Measurements from ENCODE around the gene ENAH. TPM values are rescaled to one million over a fixed set of nuclear protein-coding genes. Genes with fewer than 3 reads are reported as not detected.

Gene ENAH
- total RNA-seq, 1 experiment from 2014 or later, result 246 TPM

GRCh38 chr1:225450491-225451191, 202.3 kb downstream of the ENAH start:
- Histone ChIP-seq H3K9me3 (replicated peaks) (no peaks in the 10 kb centered on the region), H3K27me3 (peaks cover 4% of the 10 kb centered on the region; the same call in 1 of the 2 replicates), H3K27ac (no peak overlapping the region), H3K36me3 (no peaks in the 10 kb centered on the region), H3K4me3 (no peak overlapping the region), H3K4me1 (peaks cover 13% of the 10 kb centered on the region)
- no peak for DNase-seq

DNA sequence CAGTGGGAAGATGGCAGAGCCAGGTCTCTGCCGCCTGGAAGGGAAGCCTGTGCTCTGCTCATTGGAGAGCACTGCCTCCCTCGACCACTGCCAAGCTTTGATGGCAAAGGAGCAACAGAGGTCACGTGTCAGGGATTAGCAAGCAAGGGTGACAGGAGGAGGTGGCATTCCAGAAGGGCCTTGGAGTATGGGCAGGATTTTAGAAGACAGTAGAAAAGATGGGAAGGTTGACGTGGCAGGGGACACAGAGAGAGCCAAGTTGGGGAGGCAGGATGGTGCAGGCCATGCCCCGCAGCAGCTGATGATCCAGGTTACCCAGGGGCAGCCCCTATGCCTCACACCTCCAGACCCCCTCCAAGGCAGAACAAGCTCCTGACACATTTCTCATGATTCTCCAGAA, 203.1 kb downstream of the ENAH start:
- no peaks in the 10 kb centered on the region for H3K36me3 ChIP-seq
- no peak overlapping the region for H3K27ac ChIP-seq
- no peak for DNase-seq
- peaks cover 4% of the 10 kb centered on the region; the same call in 1 of the 2 replicates for H3K27me3 ChIP-seq
- peaks cover 15% of the 10 kb centered on the region for H3K4me1 ChIP-seq
- H3K9me3 ChIP-seq (replicated peaks), result no peaks in the 10 kb centered on the region
- H3K4me3 ChIP-seq, result no peak overlapping the region

DNA sequence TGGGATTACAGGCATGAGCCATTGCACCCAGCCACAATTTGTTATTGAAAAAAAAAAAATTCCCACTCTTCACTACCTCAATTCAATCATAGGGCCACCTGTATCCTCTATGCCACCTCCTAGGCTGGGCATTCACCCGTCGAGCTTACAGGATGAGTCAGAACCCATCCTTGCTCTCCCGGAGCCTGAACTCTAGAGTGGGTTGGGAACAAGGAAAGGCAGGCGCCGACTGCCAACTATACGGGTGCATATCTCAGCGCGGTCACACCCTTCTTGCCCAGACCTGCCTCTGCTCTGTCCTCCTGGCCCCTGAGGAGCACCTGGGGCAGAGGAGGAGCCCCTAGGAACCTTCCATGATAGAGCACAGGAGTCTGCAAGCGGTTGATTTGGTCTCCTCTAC, 203.7 kb downstream of the ENAH start:
- H3K36me3 ChIP-seq, result no peaks in the 10 kb centered on the region
- DNase-seq, result no peak
- peaks cover 10% of the 10 kb centered on the region for H3K4me1 ChIP-seq
- H3K27me3 ChIP-seq, result peaks cover 4% of the 10 kb centered on the region; the same call in 1 of the 2 replicates
- H3K9me3 ChIP-seq (replicated peaks), result no peaks in the 10 kb centered on the region
- no peak overlapping the region for H3K4me3 ChIP-seq
- no peak overlapping the region for H3K27ac ChIP-seq

DNA sequence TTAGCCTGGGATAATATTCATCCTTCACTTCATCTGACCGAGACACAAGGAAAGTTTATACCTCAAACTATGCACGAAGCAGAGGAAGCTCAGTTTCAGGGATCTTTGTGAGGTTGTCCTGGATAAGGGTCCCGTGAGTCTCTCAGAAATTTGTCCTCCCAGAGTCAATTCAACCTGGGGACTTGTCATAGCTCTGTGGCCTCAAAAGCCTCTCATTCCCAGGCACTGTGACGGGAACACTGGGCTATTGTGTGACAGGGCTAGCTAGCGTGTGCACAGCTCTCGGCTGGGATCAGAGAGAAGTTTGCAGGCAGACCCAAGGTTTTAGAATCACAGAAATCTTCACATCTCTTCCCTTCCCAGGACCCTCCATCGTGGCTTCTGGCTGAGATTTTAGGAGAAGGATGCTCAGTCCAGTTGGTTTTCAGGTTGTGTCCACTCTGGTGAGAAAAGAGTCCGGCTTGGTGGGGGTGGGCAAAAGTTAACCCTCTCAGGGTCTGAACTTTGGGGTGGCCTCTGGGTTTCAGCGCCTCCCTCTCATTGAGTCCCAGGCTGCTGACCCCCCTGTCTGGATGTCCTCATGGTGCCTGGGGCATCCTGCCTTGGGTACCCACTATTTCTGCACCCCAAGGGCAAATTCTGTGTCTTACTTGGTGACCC, 204.6 kb downstream of the ENAH start:
- Histone ChIP-seq H3K27ac (no peak overlapping the region), H3K27me3 (peaks cover 4% of the 10 kb centered on the region; the same call in 1 of the 2 replicates), H3K4me3 (no peak overlapping the region), H3K4me1 (peaks cover 7% of the 10 kb centered on the region), H3K36me3 (no peaks in the 10 kb centered on the region), H3K9me3 (replicated peaks) (no peaks in the 10 kb centered on the region)
- peak in 1 of 2 experiments; percentile 34 for DNase-seq

GRCh38 chr1:225447650-225448089, 205.3 kb downstream of the ENAH start:
- H3K27ac ChIP-seq, result no peak overlapping the region
- peaks cover 4% of the 10 kb centered on the region; the same call in 1 of the 2 replicates for H3K27me3 ChIP-seq
- H3K4me3 ChIP-seq, result no peak overlapping the region
- no peak for DNase-seq
- no peaks in the 10 kb centered on the region for H3K36me3 ChIP-seq
- H3K9me3 ChIP-seq (replicated peaks), result no peaks in the 10 kb centered on the region
- peaks cover 11% of the 10 kb centered on the region for H3K4me1 ChIP-seq

GRCh38 chr1:225446981-225447615, 205.8 kb downstream of the ENAH start:
- DNase-seq, result no peak
- Histone ChIP-seq H3K27me3 (peaks cover 4% of the 10 kb centered on the region; the same call in 1 of the 2 replicates), H3K27ac (no peak overlapping the region), H3K9me3 (replicated peaks) (no peaks in the 10 kb centered on the region), H3K4me3 (no peak overlapping the region), H3K4me1 (peaks cover 11% of the 10 kb centered on the region), H3K36me3 (no peaks in the 10 kb centered on the region)

- Histone ChIP-seq H3K4me3 (no peak overlapping the region), H3K27me3 (peaks cover 4% of the 10 kb centered on the region; the same call in 1 of the 2 replicates), H3K36me3 (no peaks in the 10 kb centered on the region), H3K4me1 (peaks cover 11% of the 10 kb centered on the region), H3K9me3 (replicated peaks) (no peaks in the 10 kb centered on the region), H3K27ac (no peak overlapping the region)
- no peak for DNase-seq
Measured at GRCh38 chr1:225446595-225446960, 206.3 kb downstream of the ENAH start.

DNA sequence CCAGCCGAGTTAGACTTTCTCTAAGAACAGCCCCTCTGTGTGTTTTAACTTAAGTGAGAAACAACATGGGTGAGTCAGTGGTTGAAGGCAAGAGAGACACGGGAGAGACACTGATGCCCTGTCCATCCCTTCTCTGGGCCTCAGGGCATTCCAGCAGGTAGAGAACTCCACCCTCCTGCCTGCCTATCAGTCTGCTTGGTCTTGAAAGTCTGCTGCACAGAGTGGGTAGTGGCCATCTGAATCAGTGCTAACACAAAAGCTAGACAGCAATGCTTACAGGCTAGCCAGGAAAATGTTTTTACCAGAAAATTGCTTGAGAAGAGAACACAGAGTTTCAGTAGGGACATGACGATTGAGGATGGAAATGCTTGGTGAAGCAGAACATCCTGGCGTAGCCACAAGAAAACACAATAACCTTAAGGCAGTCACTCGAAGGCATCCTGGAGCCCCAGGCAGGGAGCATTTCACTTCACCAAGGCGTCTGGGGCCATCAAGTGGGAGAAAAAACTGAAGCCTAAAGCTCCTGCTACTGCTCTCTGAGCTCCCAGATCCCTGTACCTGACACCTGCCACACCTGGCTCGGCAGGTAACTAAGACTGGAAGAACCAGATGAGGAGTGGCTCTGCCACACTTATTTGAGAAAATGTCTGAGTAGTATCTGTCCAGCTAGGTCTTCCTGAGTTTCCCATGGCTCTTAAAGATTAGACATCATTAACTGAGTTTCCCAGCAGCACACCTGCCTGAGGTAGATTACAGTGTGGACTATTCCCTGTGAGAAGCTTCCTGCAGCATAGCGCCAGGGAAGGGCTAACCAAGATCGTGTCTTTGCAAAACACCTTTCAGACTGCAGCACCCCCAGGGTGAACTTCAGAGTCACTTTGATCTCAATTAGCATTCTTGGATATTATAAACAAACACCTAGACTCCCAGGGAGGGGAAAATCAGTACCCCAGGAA, 207.0 kb downstream of the ENAH start:
- Histone ChIP-seq H3K4me1 (peaks cover 11% of the 10 kb centered on the region), H3K27me3 (peaks cover 4% of the 10 kb centered on the region; the same call in 1 of the 2 replicates), H3K9me3 (replicated peaks) (no peaks in the 10 kb centered on the region), H3K27ac (no peak overlapping the region), H3K36me3 (no peaks in the 10 kb centered on the region), H3K4me3 (no peak overlapping the region; the same call in 1 of the 2 replicates)
- no peak for DNase-seq

DNA sequence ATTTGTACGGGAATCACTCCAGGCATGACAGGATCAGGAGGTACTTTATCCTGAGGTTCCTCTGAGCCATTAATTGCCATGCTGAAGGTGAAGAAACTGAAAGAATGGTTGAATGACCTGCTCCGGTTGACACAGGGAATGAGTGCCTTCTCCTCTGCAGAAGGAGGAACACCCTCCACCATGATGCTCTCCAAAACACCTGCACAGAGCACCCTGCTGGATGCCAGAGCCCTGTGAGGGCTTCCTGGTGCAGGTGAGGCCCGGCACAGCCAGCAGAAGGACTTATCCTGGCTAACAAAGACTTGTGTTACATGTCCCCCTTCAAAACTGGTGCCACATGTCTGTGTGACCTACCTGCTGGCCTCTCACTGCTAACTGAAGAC, 210.8 kb downstream of the ENAH start:
- H3K4me3 ChIP-seq, result no peak overlapping the region
- H3K27me3 ChIP-seq, result no peaks in the 10 kb centered on the region
- DNase-seq, result no peak
- peaks cover 11% of the 10 kb centered on the region for H3K4me1 ChIP-seq
- H3K27ac ChIP-seq, result no peak overlapping the region
- H3K9me3 ChIP-seq (replicated peaks), result no peaks in the 10 kb centered on the region
- no peaks in the 10 kb centered on the region for H3K36me3 ChIP-seq

GRCh38 chr1:225441314-225442122, 211.4 kb downstream of the ENAH start:
- no peaks in the 10 kb centered on the region for H3K27me3 ChIP-seq
- no peak for DNase-seq
- H3K4me1 ChIP-seq, result peaks cover 11% of the 10 kb centered on the region
- H3K27ac ChIP-seq, result no peak overlapping the region
- H3K36me3 ChIP-seq, result no peaks in the 10 kb centered on the region
- no peaks in the 10 kb centered on the region for H3K9me3 ChIP-seq (replicated peaks)
- H3K4me3 ChIP-seq, result no peak overlapping the region

DNA sequence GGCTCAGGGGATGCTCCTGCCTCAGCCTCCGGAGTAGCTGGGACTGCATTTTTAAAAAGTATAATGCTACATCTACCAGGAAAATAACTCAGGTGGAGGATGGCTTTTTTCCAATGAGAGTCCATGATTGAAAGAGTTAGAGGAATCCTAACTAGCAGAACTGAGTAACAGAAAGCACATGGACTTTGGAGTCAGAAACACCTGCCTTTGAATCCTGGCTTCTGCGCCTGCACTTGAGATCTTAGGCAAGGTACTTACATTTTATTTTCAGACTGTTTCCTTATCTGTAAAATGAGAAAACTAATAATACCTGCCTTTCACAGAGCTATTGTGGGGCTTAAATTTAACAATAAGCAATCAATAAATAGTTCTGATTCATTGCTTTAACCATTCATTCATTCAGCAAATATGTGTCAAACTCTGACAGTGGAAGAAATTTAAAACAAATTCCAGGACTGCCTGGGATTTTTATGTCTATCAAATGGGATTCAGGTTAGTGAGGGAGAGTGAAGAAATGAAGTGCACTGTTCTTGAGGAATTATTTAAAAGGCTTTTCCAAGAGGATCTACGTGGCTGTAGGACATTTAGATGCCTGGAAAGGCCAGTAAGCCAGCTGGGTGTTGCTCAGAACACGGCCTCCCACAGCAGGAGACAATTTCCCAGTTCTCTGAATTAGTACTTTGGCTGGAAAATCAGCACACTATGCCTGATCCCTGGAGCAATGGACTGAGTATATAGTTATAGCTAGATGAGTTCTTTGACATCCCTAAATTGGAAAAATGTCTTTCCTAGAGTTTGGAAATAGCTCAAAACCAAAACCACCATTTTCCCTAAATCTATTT, 212.3 kb downstream of the ENAH start:
- no peaks in the 10 kb centered on the region for H3K9me3 ChIP-seq (replicated peaks)
- H3K27ac ChIP-seq, result no peak overlapping the region
- no peak for DNase-seq
- H3K27me3 ChIP-seq, result no peaks in the 10 kb centered on the region
- no peaks in the 10 kb centered on the region for H3K36me3 ChIP-seq
- H3K4me1 ChIP-seq, result peaks cover 9% of the 10 kb centered on the region
- H3K4me3 ChIP-seq, result no peak overlapping the region

DNA sequence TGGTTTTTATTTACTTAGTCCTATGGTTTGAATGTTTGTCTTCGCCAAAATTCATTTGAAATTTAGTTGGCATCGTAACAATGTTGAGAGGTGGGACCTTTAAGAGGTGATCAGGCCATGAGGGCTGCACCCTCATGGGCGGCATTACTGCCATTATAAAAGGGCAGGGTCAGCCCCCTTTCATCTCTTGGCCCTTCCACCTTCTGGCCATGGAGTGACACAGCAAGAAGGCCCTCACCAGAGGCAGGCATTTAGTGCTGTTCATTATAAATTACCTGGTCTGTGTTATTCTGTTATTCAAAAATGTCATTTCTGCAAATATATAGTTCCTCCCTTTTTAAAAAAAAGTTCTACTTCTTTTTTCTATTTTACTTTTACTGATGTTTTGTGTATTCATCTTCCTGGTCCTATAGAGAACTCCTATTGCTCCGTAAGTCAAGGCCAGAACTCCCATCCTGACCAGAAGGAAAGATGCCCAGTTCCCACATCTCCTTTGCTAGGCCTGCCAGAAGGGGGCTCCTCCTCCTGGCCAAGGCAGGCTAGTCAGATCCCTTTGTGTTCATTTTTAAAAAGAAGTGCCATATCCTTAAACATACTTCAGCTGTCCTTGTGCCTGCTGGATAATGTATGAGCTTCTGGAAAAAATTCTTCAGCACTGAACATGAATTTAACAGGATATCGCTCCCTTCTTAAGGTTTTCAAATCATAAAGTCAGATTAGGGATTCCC, 215.0 kb downstream of the ENAH start:
- Histone ChIP-seq H3K36me3 (no peaks in the 10 kb centered on the region), H3K27ac (no peak overlapping the region), H3K27me3 (no peaks in the 10 kb centered on the region), H3K4me1 (no peaks in the 10 kb centered on the region; the same call in 1 of the 2 replicates), H3K9me3 (replicated peaks) (no peaks in the 10 kb centered on the region), H3K4me3 (no peak overlapping the region)
- peak in 1 of 2 experiments; percentile 50 for DNase-seq

All from SJCRH30 (cell line).